ENCODE measurements around the gene TAPT1. TPM values are rescaled to one million over a fixed set of nuclear protein-coding genes. Genes with fewer than 3 reads are reported as not detected.

The TAPT1 gene
- total RNA-seq, 1 donor from 2014 or later, result 34.8 TPM

GRCh38 chr4:16236402-16237023, 10.2 kb upstream of the TAPT1 start:
- Mint-ChIP-seq H3K27ac (no peak overlapping the region), H3K9me3 (no peaks in the 10 kb centered on the region), H3K36me3 (peaks cover 7% of the 10 kb centered on the region), H3K27me3 (no peaks in the 10 kb centered on the region), H3K4me3 (no peak overlapping the region), H3K4me1 (ENCODE audit: unreplicated experiment) (peaks cover 14% of the 10 kb centered on the region)
- DNase-seq (ENCODE audit: extremely low spot score, unreplicated experiment), result no peak
- no peak for TF ChIP-seq CTCF (conservative IDR thresholded peaks at IDR 0.05)

GRCh38 chr4:16235209-16235608, 8.9 kb upstream of the TAPT1 start:
- H3K36me3 Mint-ChIP-seq, result peaks cover 7% of the 10 kb centered on the region

GRCh38 chr4:16233569-16234177, 7.4 kb upstream of the TAPT1 start:
- H3K9me3 Mint-ChIP-seq, result no peaks in the 10 kb centered on the region
- DNase-seq (ENCODE audit: extremely low spot score, unreplicated experiment), result no peak
- peaks cover 7% of the 10 kb centered on the region for H3K36me3 Mint-ChIP-seq
- peaks cover 17% of the 10 kb centered on the region for H3K4me1 Mint-ChIP-seq (ENCODE audit: unreplicated experiment)
- no peak overlapping the region for H3K27ac Mint-ChIP-seq
- no peak for TF ChIP-seq CTCF (conservative IDR thresholded peaks at IDR 0.05)
- no peak overlapping the region for H3K4me3 Mint-ChIP-seq
- H3K27me3 Mint-ChIP-seq, result no peaks in the 10 kb centered on the region

More at GRCh38 chr4:16235209-16235608, 8.9 kb upstream of the TAPT1 start:
- no peak overlapping the region for H3K27ac Mint-ChIP-seq
- peaks cover 14% of the 10 kb centered on the region for H3K4me1 Mint-ChIP-seq (ENCODE audit: unreplicated experiment)
- H3K27me3 Mint-ChIP-seq, result no peaks in the 10 kb centered on the region
- no peak overlapping the region for H3K4me3 Mint-ChIP-seq
- TF ChIP-seq CTCF (conservative IDR thresholded peaks at IDR 0.05), result no peak
- no peaks in the 10 kb centered on the region for H3K9me3 Mint-ChIP-seq
- no peak for DNase-seq (ENCODE audit: extremely low spot score, unreplicated experiment)

- H3K4me3 Mint-ChIP-seq, result no peak overlapping the region
Measured at GRCh38 chr4:16231570-16232245, 5.4 kb upstream of the TAPT1 start.

GRCh38 chr4:16230308-16230707, 4.0 kb upstream of the TAPT1 start:
- H3K36me3 Mint-ChIP-seq, result peaks cover 7% of the 10 kb centered on the region
- H3K27me3 Mint-ChIP-seq, result no peaks in the 10 kb centered on the region
- no peak overlapping the region for H3K4me3 Mint-ChIP-seq
- TF ChIP-seq CTCF (conservative IDR thresholded peaks at IDR 0.05), result no peak
- H3K27ac Mint-ChIP-seq, result no peak overlapping the region
- DNase-seq (ENCODE audit: extremely low spot score, unreplicated experiment), result no peak
- peaks cover 24% of the 10 kb centered on the region for H3K4me1 Mint-ChIP-seq (ENCODE audit: unreplicated experiment)
- no peaks in the 10 kb centered on the region for H3K9me3 Mint-ChIP-seq

More at GRCh38 chr4:16231570-16232245, 5.4 kb upstream of the TAPT1 start:
- no peak for TF ChIP-seq CTCF (conservative IDR thresholded peaks at IDR 0.05)
- Mint-ChIP-seq H3K4me1 (ENCODE audit: unreplicated experiment) (peaks cover 24% of the 10 kb centered on the region), H3K36me3 (peaks cover 7% of the 10 kb centered on the region), H3K9me3 (no peaks in the 10 kb centered on the region), H3K27ac (no peak overlapping the region), H3K27me3 (no peaks in the 10 kb centered on the region)
- no peak for DNase-seq (ENCODE audit: extremely low spot score, unreplicated experiment)

Measured in type B pancreatic cell (in vitro differentiated cells).